Osteocyte (in vitro differentiated cells): Measurements from ENCODE around the gene MAP3K12. TPM values are rescaled to one million over a fixed set of nuclear protein-coding genes. Genes with fewer than 3 reads are reported as not detected.

Experiments used
- DNase-seq: peaks from one replicate; pipeline ENCODE4 v3.0.0; 2021; ENCODE audit warnings: mixed read lengths; ENCODE audit not compliant: unreplicated experiment; ENCODE audit errors: extremely low spot score
- H3K27ac Mint-ChIP-seq: one replicate; pipeline ENCODE4 v1.8.0; 2021; ENCODE audit warnings: mild to moderate bottlenecking, mixed read lengths; ENCODE audit not compliant: unreplicated experiment
- H3K27me3 Mint-ChIP-seq: one replicate; pipeline ENCODE4 v1.8.0; 2021; ENCODE audit warnings: mixed read lengths; ENCODE audit not compliant: unreplicated experiment
- H3K36me3 Mint-ChIP-seq: one replicate; pipeline ENCODE4 v1.8.0; 2021; ENCODE audit warnings: mixed read lengths; ENCODE audit not compliant: unreplicated experiment
- H3K4me1 Mint-ChIP-seq: one replicate; pipeline ENCODE4 v1.8.0; 2021; ENCODE audit warnings: mixed read lengths; ENCODE audit not compliant: unreplicated experiment
- H3K4me3 Mint-ChIP-seq: one replicate; pipeline ENCODE4 v1.8.0; 2021; ENCODE audit warnings: mild to moderate bottlenecking, moderate library complexity, mixed read lengths; ENCODE audit not compliant: unreplicated experiment
- H3K9me3 Mint-ChIP-seq: one replicate; pipeline ENCODE4 v1.8.0; 2021; ENCODE audit warnings: mixed read lengths; ENCODE audit not compliant: unreplicated experiment
- CTCF ChIP-seq: fragments of 200-600 bp; sonication (generic); IDR thresholded peaks from 2 replicates; pipeline ENCODE4 v1.5.0; 2021; ENCODE audit warnings: antibody characterized with exemption, mild to moderate bottlenecking, moderate library complexity
- total RNA-seq: library from RNA; stranded (reverse); gene quantifications from 2 replicates; pipeline ENCODE4 v1.2.1, GENCODE V29; 2021

The MAP3K12 gene
- total RNA-seq, 1 donor from 2014 or later: 51.8 TPM

GRCh38 chr12:53496752-53497032, 2.6 kb downstream of the MAP3K12 start:
- Mint-ChIP-seq H3K4me1 (peaks cover 53% of the 10 kb centered on the region), H3K9me3 (no peaks in the 10 kb centered on the region), H3K4me3 (peak overlapping the region; percentile 14), H3K36me3 (no peaks in the 10 kb centered on the region), H3K27me3 (no peaks in the 10 kb centered on the region), H3K27ac (peak overlapping the region; percentile 70)
- TF ChIP-seq CTCF: no peak
- DNase-seq: no peak

GRCh38 chr12:53495903-53496751, 3.1 kb downstream of the MAP3K12 start:
- no peak for DNase-seq
- no peaks in the 10 kb centered on the region for H3K36me3 Mint-ChIP-seq
- no peaks in the 10 kb centered on the region for H3K9me3 Mint-ChIP-seq
- TF ChIP-seq CTCF: no peak
- H3K27me3 Mint-ChIP-seq: no peaks in the 10 kb centered on the region
- peaks cover 54% of the 10 kb centered on the region for H3K4me1 Mint-ChIP-seq
- H3K27ac Mint-ChIP-seq: peak overlapping the region; percentile 70
- peak overlapping the region; percentile 51 for H3K4me3 Mint-ChIP-seq

- Mint-ChIP-seq H3K4me1 (peaks cover 44% of the 10 kb centered on the region), H3K36me3 (no peaks in the 10 kb centered on the region), H3K4me3 (peak overlapping the region; percentile 87), H3K27ac (peak overlapping the region; percentile 98), H3K27me3 (no peaks in the 10 kb centered on the region), H3K9me3 (no peaks in the 10 kb centered on the region)
- no peak for DNase-seq
- no peak for TF ChIP-seq CTCF
These were observed 5.5 kb downstream of the MAP3K12 start for GRCh38 chr12:53493610-53494391.

- H3K9me3 Mint-ChIP-seq: no peaks in the 10 kb centered on the region
- H3K27me3 Mint-ChIP-seq: no peaks in the 10 kb centered on the region
- TF ChIP-seq CTCF: no peak
- peak overlapping the region; percentile 98 for H3K27ac Mint-ChIP-seq
- peak overlapping the region; percentile 87 for H3K4me3 Mint-ChIP-seq
- DNase-seq: peak; percentile 97
- H3K36me3 Mint-ChIP-seq: no peaks in the 10 kb centered on the region
- peaks cover 37% of the 10 kb centered on the region for H3K4me1 Mint-ChIP-seq
These were observed 6.2 kb downstream of the MAP3K12 start for GRCh38 chr12:53492830-53493609.
